MCF 10A (cell line): Measurements from ENCODE around the gene CST1. TPM values are rescaled to one million over a fixed set of nuclear protein-coding genes. Genes with fewer than 3 reads are reported as not detected.
"Not testable (repeated sequence)": the region's sequence is repeated elsewhere in the genome, so short reads cannot be mapped to it uniquely, and the experiment has no call there.

Source experiments
- BruUV-seq: library from RNA; stranded (reverse); fragments of 400-500 nt; replicated peaks from 2 replicates; lab custom pipeline; 2021; lab: Mats Ljungman, UMichigan
- CTCF ChIA-PET: fragments of 300-600 bp; sonication (Branson Sonifier 250); formaldehyde crosslinking; extraction: SDS; loops from one replicate; lab custom pipeline; 2021; ENCODE audit warnings: antibody characterized with exemption, inconsistent platforms; lab: Yijun Ruan, JAX
- POLR2A ChIA-PET: fragments of 300-600, 350-650 bp; sonication (Branson Sonifier 250); formaldehyde crosslinking; extraction: SDS; loops from one replicate; lab custom pipeline; 2020; ENCODE audit warnings: antibody characterized with exemption, inconsistent platforms; lab: Yijun Ruan, JAX
- DNase-seq: peaks from one replicate; pipeline ENCODE4 v3.0.0-alpha.2; 2018; ENCODE audit not compliant: unreplicated experiment
- H3K27ac Mint-ChIP-seq: one replicate; pipeline ENCODE4 v1.8.0; 2022; ENCODE audit warnings: mild to moderate bottlenecking, low read depth, mixed read lengths; ENCODE audit not compliant: unreplicated experiment
- H3K27me3 Mint-ChIP-seq: one replicate; pipeline ENCODE4 v1.8.0; 2022; ENCODE audit warnings: mixed read lengths; ENCODE audit not compliant: insufficient read depth, unreplicated experiment
- H3K36me3 Mint-ChIP-seq: one replicate; pipeline ENCODE4 v1.8.0; 2022; ENCODE audit warnings: mild to moderate bottlenecking, moderate library complexity, mixed read lengths; ENCODE audit not compliant: insufficient read depth, unreplicated experiment
- H3K4me1 Mint-ChIP-seq: one replicate; pipeline ENCODE4 v1.8.0; 2022; ENCODE audit warnings: mixed read lengths; ENCODE audit not compliant: insufficient read depth, unreplicated experiment
- H3K4me3 Mint-ChIP-seq: one replicate; pipeline ENCODE4 v1.8.0; 2022; ENCODE audit warnings: mild to moderate bottlenecking, moderate library complexity, mixed read lengths; ENCODE audit not compliant: unreplicated experiment
- H3K9me3 Mint-ChIP-seq: one replicate; pipeline ENCODE4 v1.8.0; 2022; ENCODE audit warnings: mixed read lengths; ENCODE audit not compliant: unreplicated experiment
- intact Hi-C: fragments of 100-400 bp; cut with micrococcal nuclease; formaldehyde crosslinking; loops from 2 replicates; pipeline ENCODE4 v1.14.1; 2022
- total RNA-seq: library from RNA; stranded (reverse); gene quantifications from 2 replicates; pipeline ENCODE4 v1.2.3, GENCODE V29; 2022
- TF ChIP-seq, protein P1 (sequence below): fragments of 200-600 bp; IDR thresholded peaks from one replicate; pipeline ENCODE4 v1.8.0; 2022; ENCODE audit warnings: antibody characterized with exemption, mild to moderate bottlenecking; ENCODE audit not compliant: unreplicated experiment

CST1 gene
- total RNA-seq, 1 experiment from 2014 or later = not detected

DNA sequence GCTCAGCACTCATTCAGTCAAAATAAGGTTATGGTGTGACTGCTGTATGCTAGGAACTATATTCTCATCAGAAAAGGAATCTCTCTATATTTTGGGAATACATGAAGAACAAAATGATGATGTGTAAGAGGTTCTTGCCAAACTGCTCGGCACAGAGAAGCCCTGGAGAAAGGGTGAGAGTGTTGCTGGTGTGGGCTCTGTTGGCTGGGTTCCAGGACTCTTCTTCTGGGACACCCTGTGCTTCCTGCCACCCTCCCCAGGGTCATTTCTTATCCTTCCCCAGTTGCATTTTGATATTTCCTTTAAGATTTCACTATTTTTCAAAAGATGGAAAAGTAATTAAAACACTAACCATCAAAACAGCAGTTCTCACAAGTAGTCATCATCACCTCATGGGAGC lies 28.8 kb downstream of the CST1 start:
- no peaks in the 10 kb centered on the region for H3K4me1 Mint-ChIP-seq
- no peaks in the 10 kb centered on the region for H3K36me3 Mint-ChIP-seq
- H3K27ac Mint-ChIP-seq = no peak overlapping the region
- DNase-seq = no peak
- no peak overlapping the region for H3K4me3 Mint-ChIP-seq
- POLR2A ChIA-PET = interaction anchor here (0.7 kb wide), 1 partner anchor 158 kb away, joined by 3 read pairs; no protein-coding TSS in a partner anchor
- BruUV-seq = no TSS peak
- TF ChIP-seq, protein P1, sequence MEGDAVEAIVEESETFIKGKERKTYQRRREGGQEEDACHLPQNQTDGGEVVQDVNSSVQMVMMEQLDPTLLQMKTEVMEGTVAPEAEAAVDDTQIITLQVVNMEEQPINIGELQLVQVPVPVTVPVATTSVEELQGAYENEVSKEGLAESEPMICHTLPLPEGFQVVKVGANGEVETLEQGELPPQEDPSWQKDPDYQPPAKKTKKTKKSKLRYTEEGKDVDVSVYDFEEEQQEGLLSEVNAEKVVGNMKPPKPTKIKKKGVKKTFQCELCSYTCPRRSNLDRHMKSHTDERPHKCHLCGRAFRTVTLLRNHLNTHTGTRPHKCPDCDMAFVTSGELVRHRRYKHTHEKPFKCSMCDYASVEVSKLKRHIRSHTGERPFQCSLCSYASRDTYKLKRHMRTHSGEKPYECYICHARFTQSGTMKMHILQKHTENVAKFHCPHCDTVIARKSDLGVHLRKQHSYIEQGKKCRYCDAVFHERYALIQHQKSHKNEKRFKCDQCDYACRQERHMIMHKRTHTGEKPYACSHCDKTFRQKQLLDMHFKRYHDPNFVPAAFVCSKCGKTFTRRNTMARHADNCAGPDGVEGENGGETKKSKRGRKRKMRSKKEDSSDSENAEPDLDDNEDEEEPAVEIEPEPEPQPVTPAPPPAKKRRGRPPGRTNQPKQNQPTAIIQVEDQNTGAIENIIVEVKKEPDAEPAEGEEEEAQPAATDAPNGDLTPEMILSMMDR = no peak
- H3K27me3 Mint-ChIP-seq = no peaks in the 10 kb centered on the region
- intact Hi-C loops = loop anchor here (10.0 kb wide), 1 partner anchor 57 kb away; no protein-coding TSS in a partner anchor
- H3K9me3 Mint-ChIP-seq = no peaks in the 10 kb centered on the region
- CTCF ChIA-PET = interaction anchor here (0.9 to 1.5 kb wide), 3 partner anchors 20 to 155 kb away, joined by 3 to 5 read pairs (median 3); no protein-coding TSS in a partner anchor

DNA sequence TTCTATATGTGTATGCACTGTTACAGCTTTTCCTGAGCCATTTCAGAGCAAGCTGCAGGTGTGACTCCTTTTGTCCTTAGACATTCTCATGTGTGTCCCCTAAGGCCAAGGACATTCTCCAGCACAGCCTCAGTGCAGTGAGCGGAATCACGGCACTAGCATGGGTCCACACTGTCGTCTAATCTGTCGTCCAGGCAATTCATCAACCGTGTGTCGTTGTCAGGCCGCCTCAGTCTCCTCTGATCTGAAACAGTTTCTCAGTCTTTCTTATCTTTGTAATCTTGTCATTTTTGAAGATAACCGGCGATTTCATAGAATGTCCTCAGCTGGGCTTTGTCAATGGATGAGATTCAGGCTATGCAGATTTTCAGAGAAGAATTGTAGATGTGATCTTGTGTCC lies 31.4 kb downstream of the CST1 start:
- DNase-seq, H3K27me3 Mint-ChIP-seq, CTCF ChIA-PET, POLR2A ChIA-PET, H3K9me3 Mint-ChIP-seq, H3K4me1 Mint-ChIP-seq, H3K4me3 Mint-ChIP-seq, intact Hi-C loops, H3K27ac Mint-ChIP-seq, BruUV-seq, H3K36me3 Mint-ChIP-seq: not testable (repeated sequence)

DNA sequence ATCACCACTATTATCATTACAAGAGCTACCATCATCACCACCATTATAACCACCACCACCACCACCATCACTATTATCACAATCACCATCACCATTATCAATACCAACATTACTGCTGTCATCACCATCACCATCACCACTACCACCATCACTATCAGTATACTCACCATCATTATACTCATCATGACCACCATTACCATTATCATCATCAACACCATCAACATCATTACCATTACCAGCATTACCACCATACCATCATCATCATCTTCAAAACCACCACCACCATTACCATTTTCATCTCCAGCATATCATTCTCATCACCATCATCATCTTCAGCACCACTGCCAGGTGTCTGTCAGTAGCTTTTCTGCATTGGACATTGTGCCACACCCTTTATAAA lies 39.0 kb downstream of the CST1 start:
- BruUV-seq, H3K4me3 Mint-ChIP-seq, H3K27ac Mint-ChIP-seq, H3K27me3 Mint-ChIP-seq, DNase-seq, H3K9me3 Mint-ChIP-seq, intact Hi-C loops, POLR2A ChIA-PET, H3K4me1 Mint-ChIP-seq, H3K36me3 Mint-ChIP-seq: not testable (repeated sequence)
- CTCF ChIA-PET = interaction anchor here (1.1 kb wide), 1 partner anchor 9 kb away, joined by 5 read pairs; no protein-coding TSS in a partner anchor

DNA sequence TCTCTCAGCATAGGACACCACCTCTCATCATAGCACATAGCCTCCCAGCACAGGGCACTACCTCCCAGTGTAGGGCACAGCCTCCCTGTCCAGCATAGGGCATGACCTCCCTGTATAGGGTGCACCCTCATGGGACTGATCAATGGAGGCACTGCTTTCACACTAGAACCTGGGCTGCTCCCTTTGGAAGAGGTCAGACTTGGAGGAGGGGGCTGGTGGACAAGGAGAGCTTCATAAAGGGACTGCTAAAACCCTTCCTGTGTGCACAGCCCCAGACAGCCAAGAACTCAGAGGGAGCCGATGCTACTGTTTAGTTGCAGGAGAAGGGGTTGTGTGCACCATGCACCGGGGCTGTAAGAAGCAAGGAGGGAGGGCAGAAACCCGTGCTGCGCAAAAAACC lies 40.0 kb downstream of the CST1 start:
- H3K27ac Mint-ChIP-seq = no peak overlapping the region
- no peaks in the 10 kb centered on the region for H3K9me3 Mint-ChIP-seq

DNA sequence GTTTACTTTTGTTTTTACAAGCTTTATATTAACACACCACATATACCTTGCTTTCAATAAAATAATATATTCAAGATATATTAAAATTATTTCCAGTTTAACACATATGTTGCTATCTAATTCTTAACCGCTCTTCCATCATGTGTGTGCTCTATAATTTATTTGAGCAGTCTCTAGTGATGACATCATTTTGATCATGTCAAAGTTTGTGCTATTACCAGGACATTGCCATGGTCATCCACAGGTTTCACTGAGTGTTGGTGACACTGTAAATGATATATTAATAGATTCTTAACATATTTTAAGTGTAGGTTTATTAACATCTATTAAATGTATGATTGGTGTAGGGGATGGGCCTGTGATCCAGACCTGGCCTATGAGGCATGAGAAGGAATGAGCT lies 44.8 kb downstream of the CST1 start:
- ChIA-PET POLR2A (no interaction called here), CTCF (interaction anchor here (0.7 to 1.1 kb wide), 2 partner anchors 14 to 37 kb away, joined by 3 read pairs; no protein-coding TSS in a partner anchor)
- intact Hi-C loops = no loop called here
- no TSS peak for BruUV-seq
- DNase-seq = no peak
- Mint-ChIP-seq H3K36me3 (peaks cover 7% of the 10 kb centered on the region), H3K27ac (no peak overlapping the region), H3K4me3 (no peak overlapping the region), H3K9me3 (peaks cover 7% of the 10 kb centered on the region), H3K4me1 (peaks cover 6% of the 10 kb centered on the region), H3K27me3 (peaks cover 21% of the 10 kb centered on the region)
- TF ChIP-seq, protein P1 = no peak

More for the DNA sequence above, 40.0 kb downstream of the CST1 start:
- Mint-ChIP-seq H3K4me1 (no peaks in the 10 kb centered on the region), H3K4me3 (no peak overlapping the region), H3K27me3 (peaks cover 9% of the 10 kb centered on the region), H3K36me3 (no peaks in the 10 kb centered on the region)
- DNase-seq = no peak
- intact Hi-C loops = no loop called here
- ChIA-PET CTCF (interaction anchor here (0.6 kb wide), 1 partner anchor 27 kb away, joined by 3 read pairs; no protein-coding TSS in a partner anchor), POLR2A (no interaction called here)
- TF ChIP-seq, protein P1 = no peak
- no TSS peak for BruUV-seq
